ENCODE results near the gene POU4F2.
A peak's percentile ranks its signal among the peaks of the same experiment; 100 is the strongest.

POU4F2 gene

GRCh38 chr4:146641762-146642161 is 3.1 kb downstream of the POU4F2 start:
- POLR2A ChIA-PET: no interaction called here
- CTCF ChIA-PET: no interaction called here
- DNase-seq (ENCODE audit: extremely low spot score): no peak
- TF ChIP-seq FOXM1 (IDR thresholded peaks at IDR 0.05; ENCODE audit: borderline replicate concordance) (no peak), FOXA1 (IDR thresholded peaks at IDR 0.05) (no peak), L3MBTL2 (conservative IDR thresholded peaks at IDR 0.05) (no peak), BHLHE40 (IDR thresholded peaks at IDR 0.05; ENCODE audit: borderline replicate concordance) (no peak), ARNT (IDR thresholded peaks at IDR 0.05) (no peak), HDGF (IDR thresholded peaks at IDR 0.05; ENCODE audit: borderline replicate concordance) (no peak), PKNOX1 (IDR thresholded peaks at IDR 0.05) (no peak), LEF1 (IDR thresholded peaks at IDR 0.05; ENCODE audit: borderline replicate concordance) (no peak), FOXK2 (IDR thresholded peaks at IDR 0.05) (no peak), SP1 (IDR thresholded peaks at IDR 0.05) (no peak), ZNF384 (IDR thresholded peaks at IDR 0.05) (no peak), NFRKB (IDR thresholded peaks at IDR 0.05) (no peak), CTBP1 (IDR thresholded peaks at IDR 0.05; ENCODE audit: borderline replicate concordance) (no peak), TARDBP (IDR thresholded peaks at IDR 0.05) (no peak), ELF4 (IDR thresholded peaks at IDR 0.05) (no peak), SUZ12 (IDR thresholded peaks at IDR 0.05) (no peak)

GRCh38 chr4:146643812-146644401 is 5.2 kb downstream of the POU4F2 start:
- ChIA-PET POLR2A (no interaction called here), CTCF (no interaction called here)
- DNase-seq (ENCODE audit: extremely low spot score): peak; percentile 39

GRCh38 chr4:146645921-146646320 is 7.2 kb downstream of the POU4F2 start:
- no peak for DNase-seq (ENCODE audit: extremely low spot score)
- ChIA-PET POLR2A (no interaction called here), CTCF (no interaction called here)
- TF ChIP-seq HDGF (IDR thresholded peaks at IDR 0.05; ENCODE audit: borderline replicate concordance) (no peak), L3MBTL2 (conservative IDR thresholded peaks at IDR 0.05) (no peak), ARNT (IDR thresholded peaks at IDR 0.05) (no peak), PKNOX1 (IDR thresholded peaks at IDR 0.05) (no peak), FOXA1 (IDR thresholded peaks at IDR 0.05) (no peak), CTBP1 (IDR thresholded peaks at IDR 0.05; ENCODE audit: borderline replicate concordance) (no peak), NFRKB (IDR thresholded peaks at IDR 0.05) (no peak), ELF4 (IDR thresholded peaks at IDR 0.05) (no peak), ZNF384 (IDR thresholded peaks at IDR 0.05) (no peak), SP1 (IDR thresholded peaks at IDR 0.05) (no peak), FOXK2 (IDR thresholded peaks at IDR 0.05) (no peak), LEF1 (IDR thresholded peaks at IDR 0.05; ENCODE audit: borderline replicate concordance) (no peak)

More at GRCh38 chr4:146643812-146644401, 5.2 kb downstream of the POU4F2 start:
- TF ChIP-seq FOXM1 (IDR thresholded peaks at IDR 0.05; ENCODE audit: borderline replicate concordance) (no peak), ARNT (IDR thresholded peaks at IDR 0.05) (no peak), TARDBP (IDR thresholded peaks at IDR 0.05) (no peak), FOXA1 (IDR thresholded peaks at IDR 0.05) (no peak), L3MBTL2 (conservative IDR thresholded peaks at IDR 0.05) (no peak), SUZ12 (IDR thresholded peaks at IDR 0.05) (no peak), LEF1 (IDR thresholded peaks at IDR 0.05; ENCODE audit: borderline replicate concordance) (no peak), CTBP1 (IDR thresholded peaks at IDR 0.05; ENCODE audit: borderline replicate concordance) (no peak), PKNOX1 (IDR thresholded peaks at IDR 0.05) (no peak), NFRKB (IDR thresholded peaks at IDR 0.05) (no peak)

GRCh38 chr4:146646593-146647325 is 8.1 kb downstream of the POU4F2 start:
- DNase-seq (ENCODE audit: extremely low spot score): no peak
- TF ChIP-seq SUZ12 (IDR thresholded peaks at IDR 0.05): no peak
- no peak for TF ChIP-seq ELF4 (IDR thresholded peaks at IDR 0.05)
- no peak for TF ChIP-seq SP1 (IDR thresholded peaks at IDR 0.05)
- TF ChIP-seq TARDBP (IDR thresholded peaks at IDR 0.05): no peak
- no peak for TF ChIP-seq FOXA1 (IDR thresholded peaks at IDR 0.05)
- no peak for TF ChIP-seq L3MBTL2 (conservative IDR thresholded peaks at IDR 0.05)
- no peak for TF ChIP-seq FOXM1 (IDR thresholded peaks at IDR 0.05; ENCODE audit: borderline replicate concordance)
- no peak for TF ChIP-seq ZNF384 (IDR thresholded peaks at IDR 0.05)
- no peak for TF ChIP-seq NFRKB (IDR thresholded peaks at IDR 0.05)
- TF ChIP-seq HDGF (IDR thresholded peaks at IDR 0.05; ENCODE audit: borderline replicate concordance): no peak
- no peak for TF ChIP-seq FOXK2 (IDR thresholded peaks at IDR 0.05)
- no peak for TF ChIP-seq CTBP1 (IDR thresholded peaks at IDR 0.05; ENCODE audit: borderline replicate concordance)
- no peak for TF ChIP-seq LEF1 (IDR thresholded peaks at IDR 0.05; ENCODE audit: borderline replicate concordance)
- no peak for TF ChIP-seq BHLHE40 (IDR thresholded peaks at IDR 0.05; ENCODE audit: borderline replicate concordance)
- TF ChIP-seq PKNOX1 (IDR thresholded peaks at IDR 0.05): no peak
- no peak for TF ChIP-seq ARNT (IDR thresholded peaks at IDR 0.05)
- ChIA-PET CTCF (no interaction called here), POLR2A (no interaction called here)

All from HEK293T (cell line).